Measurements from ENCODE around the gene IRAG1.

IRAG1 gene

DNA sequence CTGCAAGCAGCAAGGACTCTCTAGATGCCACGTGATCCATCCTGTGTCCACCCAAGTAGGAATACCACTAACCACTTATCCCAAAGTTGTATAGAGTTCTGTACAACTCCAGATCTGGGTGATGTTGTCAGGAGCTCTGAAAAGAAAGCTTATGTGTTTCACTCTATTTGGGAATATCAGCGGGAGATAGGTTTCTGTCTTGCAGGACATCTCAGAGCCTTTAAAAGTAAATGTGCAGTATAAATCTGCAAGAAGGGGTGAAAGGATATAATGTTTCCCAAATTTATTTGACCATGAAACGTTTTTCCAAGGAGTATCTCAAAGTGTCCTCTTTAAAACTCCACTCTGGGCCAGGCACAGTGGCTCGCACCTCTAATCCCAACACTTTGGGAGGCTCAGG, 13.9 kb downstream of the IRAG1 start:
- TF ChIP-seq, protein P1, sequence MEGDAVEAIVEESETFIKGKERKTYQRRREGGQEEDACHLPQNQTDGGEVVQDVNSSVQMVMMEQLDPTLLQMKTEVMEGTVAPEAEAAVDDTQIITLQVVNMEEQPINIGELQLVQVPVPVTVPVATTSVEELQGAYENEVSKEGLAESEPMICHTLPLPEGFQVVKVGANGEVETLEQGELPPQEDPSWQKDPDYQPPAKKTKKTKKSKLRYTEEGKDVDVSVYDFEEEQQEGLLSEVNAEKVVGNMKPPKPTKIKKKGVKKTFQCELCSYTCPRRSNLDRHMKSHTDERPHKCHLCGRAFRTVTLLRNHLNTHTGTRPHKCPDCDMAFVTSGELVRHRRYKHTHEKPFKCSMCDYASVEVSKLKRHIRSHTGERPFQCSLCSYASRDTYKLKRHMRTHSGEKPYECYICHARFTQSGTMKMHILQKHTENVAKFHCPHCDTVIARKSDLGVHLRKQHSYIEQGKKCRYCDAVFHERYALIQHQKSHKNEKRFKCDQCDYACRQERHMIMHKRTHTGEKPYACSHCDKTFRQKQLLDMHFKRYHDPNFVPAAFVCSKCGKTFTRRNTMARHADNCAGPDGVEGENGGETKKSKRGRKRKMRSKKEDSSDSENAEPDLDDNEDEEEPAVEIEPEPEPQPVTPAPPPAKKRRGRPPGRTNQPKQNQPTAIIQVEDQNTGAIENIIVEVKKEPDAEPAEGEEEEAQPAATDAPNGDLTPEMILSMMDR (IDR thresholded peaks at IDR 0.05; ENCODE audit: control insufficient read depth, extremely low read depth, insufficient read depth) = no peak
- H3K4me3 ChIP-seq (ENCODE audit: low read depth, low read length) = no peak overlapping the region
- no peak for DNase-seq (ENCODE audit: low read depth)

DNA sequence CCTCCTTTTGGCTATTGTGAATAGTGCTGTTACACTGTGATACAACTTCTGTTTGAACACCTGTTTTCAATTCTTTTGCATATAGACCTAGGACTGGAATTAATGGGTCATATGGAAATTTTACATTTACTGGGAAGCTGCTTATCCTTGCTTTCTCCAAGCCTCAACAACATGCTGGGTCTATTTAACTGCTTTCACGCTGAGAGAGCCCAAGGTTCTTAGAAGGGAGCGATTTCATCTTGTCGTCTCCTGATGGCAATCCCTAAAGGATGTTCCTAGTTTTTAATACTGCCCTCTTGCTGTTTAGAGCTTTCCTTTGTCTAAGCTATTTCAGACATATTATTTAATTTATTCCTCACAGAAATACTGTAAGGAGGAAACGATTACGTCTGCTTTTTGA, 15.5 kb downstream of the IRAG1 start:
- no peak for DNase-seq (ENCODE audit: low read depth)
- TF ChIP-seq, protein P1 (IDR thresholded peaks at IDR 0.05; ENCODE audit: control insufficient read depth, extremely low read depth, insufficient read depth) = no peak
- H3K4me3 ChIP-seq (ENCODE audit: low read depth, low read length) = no peak overlapping the region

DNA sequence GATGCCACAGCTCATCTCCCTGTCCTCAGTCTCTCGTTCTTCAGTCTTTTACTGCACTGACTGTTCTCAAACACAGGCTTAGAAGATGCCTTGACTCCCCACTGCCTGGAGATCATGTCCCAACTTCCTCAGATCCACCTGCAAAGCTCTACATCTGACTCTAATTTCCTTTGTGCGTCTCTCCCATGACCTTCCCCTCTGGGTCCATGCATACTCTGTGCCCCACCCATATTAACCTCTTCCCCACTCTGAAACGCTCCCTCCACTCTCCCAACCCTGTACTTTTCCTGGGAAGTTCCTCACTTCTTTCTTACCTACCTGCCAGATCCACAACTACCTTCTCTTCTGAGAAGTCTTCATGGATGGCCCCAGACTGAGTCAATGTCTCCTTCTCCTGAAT, 16.6 kb downstream of the IRAG1 start:
- no peak overlapping the region for H3K4me3 ChIP-seq (ENCODE audit: low read depth, low read length)
- no peak for DNase-seq (ENCODE audit: low read depth)
- TF ChIP-seq, protein P1 (IDR thresholded peaks at IDR 0.05; ENCODE audit: control insufficient read depth, extremely low read depth, insufficient read depth) = no peak

DNA sequence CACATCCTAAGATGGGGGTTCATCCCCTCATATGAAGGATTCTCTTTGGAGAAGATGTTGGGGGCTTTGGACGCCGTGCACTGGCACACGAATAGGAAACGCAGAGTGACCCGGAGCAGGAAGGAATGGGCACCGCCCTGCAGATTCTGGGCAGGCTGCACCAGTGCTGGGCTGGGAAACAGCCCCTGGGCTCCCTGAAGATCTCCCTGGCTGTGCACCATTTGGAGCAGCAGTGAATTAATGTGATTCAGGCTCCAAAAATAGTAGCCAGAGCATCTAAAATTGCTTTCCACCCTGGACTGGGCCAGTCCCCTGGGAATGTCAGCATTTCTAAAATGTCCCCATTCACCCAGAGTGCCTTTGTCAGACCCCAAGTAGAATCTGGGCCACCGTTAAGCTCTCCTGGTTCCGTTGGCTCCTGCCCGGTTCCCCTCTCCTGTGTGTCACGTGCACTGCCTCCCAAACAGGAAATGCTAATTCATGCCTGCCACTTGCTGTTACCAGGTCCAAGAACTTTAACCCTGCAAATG, 18.6 kb downstream of the IRAG1 start:
- TF ChIP-seq, protein P1 (IDR thresholded peaks at IDR 0.05; ENCODE audit: control insufficient read depth, extremely low read depth, insufficient read depth) = no peak
- DNase-seq (ENCODE audit: low read depth) = no peak
- H3K4me3 ChIP-seq (ENCODE audit: low read depth, low read length) = no peak overlapping the region

DNA sequence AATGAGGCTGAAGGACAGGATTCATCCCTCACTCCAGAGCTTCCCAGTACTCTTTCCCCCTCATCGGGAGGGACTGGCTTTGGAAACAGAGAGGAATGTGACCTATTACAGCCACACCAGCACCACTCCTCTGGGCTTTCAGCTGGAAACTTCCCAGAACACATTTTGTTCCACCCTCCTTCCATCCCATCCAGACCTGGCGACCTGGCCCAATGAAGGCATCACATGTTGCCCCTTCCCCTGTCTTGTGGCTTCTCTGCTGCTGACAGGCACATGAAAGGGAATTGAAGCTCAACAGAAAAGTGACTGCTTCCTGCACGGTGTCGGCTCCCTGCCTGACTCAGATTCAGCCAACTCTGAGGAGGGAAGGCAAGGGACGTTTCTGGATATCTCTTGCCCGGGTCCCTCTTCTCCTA, 19.1 kb downstream of the IRAG1 start:
- H3K4me3 ChIP-seq (ENCODE audit: low read depth, low read length) = no peak overlapping the region
- TF ChIP-seq, protein P1 (IDR thresholded peaks at IDR 0.05; ENCODE audit: control insufficient read depth, extremely low read depth, insufficient read depth) = no peak

DNA sequence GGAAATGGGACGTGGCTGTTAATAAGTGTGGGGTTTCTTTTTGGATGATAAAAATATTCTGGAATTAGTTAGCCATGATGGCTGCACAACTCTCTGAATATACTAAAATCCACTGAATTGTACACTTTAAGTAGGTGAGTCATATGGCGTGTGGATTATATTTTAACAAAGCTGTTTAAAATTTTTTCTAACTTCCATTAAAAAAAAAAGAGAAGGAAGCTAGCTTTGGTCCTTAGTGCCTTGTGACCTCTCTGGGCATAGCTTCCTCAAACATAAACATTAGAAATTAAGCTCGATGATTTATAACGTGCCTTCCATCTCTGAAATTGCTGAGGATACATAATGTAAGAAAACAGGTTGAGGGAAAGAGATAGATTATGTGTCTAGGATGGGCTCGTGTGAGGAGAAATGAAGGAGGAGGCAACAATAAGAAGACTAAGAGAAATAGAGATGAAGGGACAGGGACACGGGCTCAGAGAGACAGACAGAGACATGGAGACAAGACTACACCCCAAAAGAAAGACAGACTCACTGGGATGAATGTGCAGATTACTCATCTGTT, 20.0 kb downstream of the IRAG1 start:
- TF ChIP-seq, protein P1 (IDR thresholded peaks at IDR 0.05; ENCODE audit: control insufficient read depth, extremely low read depth, insufficient read depth) = no peak
- no peak overlapping the region for H3K4me3 ChIP-seq (ENCODE audit: low read depth, low read length)
- DNase-seq (ENCODE audit: low read depth) = no peak

More for the DNA sequence above, 19.1 kb downstream of the IRAG1 start:
- no peak for DNase-seq (ENCODE audit: low read depth)

DNA sequence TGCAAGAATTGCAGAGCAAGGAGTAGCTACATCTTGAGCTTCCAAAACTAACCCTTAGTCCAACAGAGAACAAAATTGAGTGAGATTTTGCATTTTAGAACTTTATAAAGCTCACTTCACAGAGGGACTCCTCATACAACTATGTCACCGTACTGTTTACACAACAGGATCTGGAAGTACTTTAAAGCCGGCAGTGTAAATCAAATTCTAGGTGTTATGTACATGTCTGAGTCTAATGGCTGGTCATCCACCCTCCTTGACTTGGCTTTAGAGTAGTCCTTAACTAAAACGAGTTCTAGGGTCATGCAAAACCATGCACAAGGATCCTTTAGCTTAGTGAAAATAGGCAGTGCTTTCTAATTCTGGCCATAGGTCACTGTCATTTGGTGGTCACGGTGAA, 23.5 kb downstream of the IRAG1 start:
- no peak overlapping the region for H3K4me3 ChIP-seq (ENCODE audit: low read depth, low read length)
- TF ChIP-seq, protein P1 (IDR thresholded peaks at IDR 0.05; ENCODE audit: control insufficient read depth, extremely low read depth, insufficient read depth) = no peak
- DNase-seq (ENCODE audit: low read depth) = peak; percentile 46
